CD4-positive, alpha-beta T cell treated with Interleukin-12 subunit alpha and Interleukin-12 subunit beta, for 1 hour (primary cell): ENCODE data around the gene OR2T1.
"Not testable (repeated sequence)": the region's sequence is repeated elsewhere in the genome, so short reads cannot be mapped to it uniquely, and the experiment has no call there.

Experiments used
- DNase-seq: peaks from one replicate; pipeline ENCODE4 v3.0.0-alpha.2; 2020

The OR2T1 gene

GRCh38 chr1:248436303-248436702, 33.5 kb downstream of the OR2T1 start:
- DNase-seq = not testable (repeated sequence)

GRCh38 chr1:248438668-248439067, 35.8 kb downstream of the OR2T1 start:
- DNase-seq = not testable (repeated sequence)

GRCh38 chr1:248439283-248439682, 36.4 kb downstream of the OR2T1 start:
- not testable (repeated sequence) for DNase-seq

- DNase-seq = not testable (repeated sequence)
Measured at GRCh38 chr1:248442500-248443277, 39.8 kb downstream of the OR2T1 start.

GRCh38 chr1:248444603-248445002, 41.8 kb downstream of the OR2T1 start:
- DNase-seq = not testable (repeated sequence)

- DNase-seq = not testable (repeated sequence)
Measured at GRCh38 chr1:248445399-248445798, 42.6 kb downstream of the OR2T1 start, which contains the start of gene OR2T2. OR2T2 (plus strand) TSS chr1:248445637; CDS start chr1:248452798, 7,161 bp downstream.

GRCh38 chr1:248448409-248449074, 45.7 kb downstream of the OR2T1 start:
- not testable (repeated sequence) for DNase-seq

GRCh38 chr1:248449821-248450465, 47.1 kb downstream of the OR2T1 start:
- DNase-seq = not testable (repeated sequence)

- DNase-seq = not testable (repeated sequence)
Measured at GRCh38 chr1:248450466-248451145, 47.8 kb downstream of the OR2T1 start.

- DNase-seq = not testable (repeated sequence)
Measured at GRCh38 chr1:248453619-248454018, 50.8 kb downstream of the OR2T1 start.

GRCh38 chr1:248455045-248455444, 52.2 kb downstream of the OR2T1 start:
- not testable (repeated sequence) for DNase-seq

- not testable (repeated sequence) for DNase-seq
Measured at GRCh38 chr1:248456635-248457034, 53.8 kb downstream of the OR2T1 start.
